GM12874 (cell line): Measurements from ENCODE around the gene PPIP5K1.

Source experiments
- CTCF ChIP-seq: IDR thresholded peaks from 2 replicates; pipeline ENCODE4 v1.5.1; 2011; ENCODE audit warnings: low read depth, mild to moderate bottlenecking, control low read depth, low read length, moderate library complexity; ENCODE audit not compliant: insufficient read depth

The PPIP5K1 gene

GRCh38 chr15:43531018-43531670 is 58.9 kb downstream of the PPIP5K1 start:
- TF ChIP-seq CTCF = no peak

GRCh38 chr15:43529587-43530345 is 60.2 kb downstream of the PPIP5K1 start:
- no peak for TF ChIP-seq CTCF

GRCh38 chr15:43529141-43529540 is 60.9 kb downstream of the PPIP5K1 start:
- TF ChIP-seq CTCF = no peak

- TF ChIP-seq CTCF = no peak
These were observed 61.4 kb downstream of the PPIP5K1 start for GRCh38 chr15:43528542-43529007.

GRCh38 chr15:43527802-43528541 is 62.0 kb downstream of the PPIP5K1 start:
- no peak for TF ChIP-seq CTCF

- no peak for TF ChIP-seq CTCF
These were observed 62.8 kb downstream of the PPIP5K1 start for GRCh38 chr15:43527016-43527801.
